GM20431 (cell line): ENCODE results near the gene ANKZF1.

Source experiments
- in situ Hi-C: fragments of 300-500 bp; cut with MseI, MboI; formaldehyde crosslinking; loops from one replicate; pipeline ENCODE4 v1.15.0; 2020; ENCODE audit warnings: low sequenced_read_pairs; ENCODE audit not compliant: unreplicated experiment

ANKZF1 gene

GRCh38 chr2:219279151-219279915 is 49.7 kb downstream of the ANKZF1 start, which contains the start of gene DNAJB2:
TSS of gene DNAJB2 (plus strand) at chr2:219279366. CDS start at chr2:219279834, 468 bp downstream.
- in situ Hi-C loops = no loop called here

GRCh38 chr2:219279916-219280516 is 50.4 kb downstream of the ANKZF1 start:
- in situ Hi-C loops = no loop called here

DNA sequence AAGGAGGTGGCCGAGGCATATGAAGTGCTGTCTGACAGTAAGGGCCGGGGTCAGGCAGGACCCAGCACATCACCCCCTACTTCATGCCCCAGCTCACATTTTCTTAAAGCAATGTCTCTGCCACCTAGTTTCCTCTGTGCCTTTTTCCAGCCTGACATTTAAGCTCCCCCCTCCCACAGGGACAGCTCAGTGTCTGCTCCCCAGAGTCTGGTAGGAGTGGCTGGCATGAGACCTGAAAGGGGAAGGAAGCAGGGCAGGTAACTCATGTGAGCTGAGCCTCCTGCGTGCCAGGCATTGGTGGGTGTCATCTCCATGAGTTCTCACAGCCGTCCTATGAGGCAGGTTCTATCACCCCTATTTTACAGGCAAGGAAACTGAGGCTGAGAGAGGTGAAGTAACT is 51.0 kb downstream of the ANKZF1 start:
- in situ Hi-C loops = no loop called here

- in situ Hi-C loops = no loop called here
Observed at GRCh38 chr2:219281588-219281987, 52.0 kb downstream of the ANKZF1 start.

- in situ Hi-C loops = no loop called here
Observed at GRCh38 chr2:219282375-219282774, 52.8 kb downstream of the ANKZF1 start.

DNA sequence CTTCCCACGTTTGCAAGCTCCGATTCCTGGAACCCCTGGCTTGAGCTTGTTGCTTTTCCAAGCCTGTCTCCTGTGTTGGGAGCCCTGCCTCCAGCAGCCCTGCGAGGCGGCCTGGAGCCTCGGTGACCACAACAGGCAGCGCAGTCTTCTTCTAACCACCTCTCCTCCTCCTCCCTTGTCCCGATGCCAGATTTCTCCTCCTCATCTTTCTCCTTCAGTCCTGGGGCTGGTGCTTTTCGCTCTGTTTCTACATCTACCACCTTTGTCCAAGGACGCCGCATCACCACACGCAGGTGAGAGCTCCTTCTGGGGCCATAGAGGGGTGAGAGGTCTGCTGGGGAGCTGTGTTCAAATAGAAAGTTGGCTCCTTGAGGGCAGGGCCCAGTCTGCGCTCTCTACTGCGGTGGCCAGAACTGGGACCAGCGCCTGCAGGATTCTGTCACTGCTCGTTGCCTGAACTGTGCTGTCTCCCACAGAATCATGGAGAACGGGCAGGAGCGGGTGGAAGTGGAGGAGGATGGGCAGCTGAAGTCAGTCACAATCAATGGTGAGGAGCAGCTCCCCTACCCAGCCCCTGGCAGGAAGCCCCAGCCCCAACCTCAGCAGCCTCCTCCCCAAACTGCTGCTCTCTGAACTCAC is 53.5 kb downstream of the ANKZF1 start:
- in situ Hi-C loops = no loop called here

DNA sequence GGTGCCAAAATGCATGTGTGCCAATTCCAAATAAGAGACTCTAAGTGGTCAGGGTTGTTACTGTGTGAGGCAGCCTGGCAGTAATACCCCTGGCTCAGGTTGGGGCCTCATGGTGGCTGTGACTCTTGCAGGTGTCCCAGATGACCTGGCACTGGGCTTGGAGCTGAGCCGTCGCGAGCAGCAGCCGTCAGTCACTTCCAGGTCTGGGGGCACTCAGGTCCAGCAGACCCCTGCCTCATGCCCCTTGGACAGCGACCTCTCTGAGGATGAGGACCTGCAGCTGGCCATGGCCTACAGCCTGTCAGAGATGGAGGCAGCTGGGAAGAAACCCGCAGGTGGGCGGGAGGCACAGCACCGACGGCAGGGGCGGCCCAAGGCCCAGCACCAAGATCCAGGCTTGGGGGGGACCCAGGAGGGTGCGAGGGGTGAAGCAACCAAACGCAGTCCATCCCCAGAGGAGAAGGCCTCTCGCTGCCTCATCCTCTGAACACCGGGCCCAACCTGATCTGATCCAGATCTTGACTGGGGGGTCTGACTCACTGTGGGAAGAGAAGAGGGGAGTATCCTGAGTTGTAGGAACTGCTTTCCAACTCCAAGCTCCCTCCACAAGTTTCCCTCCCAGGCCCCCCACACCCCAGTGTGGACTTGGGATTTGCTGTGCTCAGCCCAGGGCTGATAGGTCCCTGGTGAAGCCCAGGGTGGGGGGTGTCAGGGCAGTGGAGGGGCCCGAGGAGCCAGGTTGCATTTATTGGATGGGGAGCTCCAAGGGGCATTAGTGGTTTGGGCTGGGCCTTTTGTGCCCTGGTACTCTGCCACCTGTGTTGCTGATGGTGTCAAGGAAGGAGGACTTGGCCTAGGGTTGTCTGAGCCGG is 55.1 kb downstream of the ANKZF1 start:
- in situ Hi-C loops = no loop called here

DNA sequence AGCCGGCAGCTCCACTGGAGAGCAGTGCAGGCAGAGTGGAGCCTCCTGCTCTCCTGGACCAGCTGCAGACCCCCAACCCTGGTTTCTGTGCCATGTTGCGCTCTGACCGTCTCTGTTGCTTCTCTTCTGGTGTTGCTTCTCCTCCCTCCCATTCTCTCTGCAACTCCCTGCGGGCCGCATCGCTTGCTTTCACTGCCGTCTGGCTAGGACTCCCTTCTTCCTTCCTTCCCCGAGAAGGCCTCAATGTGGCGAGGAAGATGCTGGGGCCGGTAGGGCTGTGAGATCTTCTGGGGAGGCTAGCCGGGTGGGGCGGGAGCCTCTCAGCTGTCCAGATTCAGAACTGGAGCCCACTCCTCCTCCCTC is 55.7 kb downstream of the ANKZF1 start:
- in situ Hi-C loops = no loop called here

- in situ Hi-C loops = no loop called here
Observed at GRCh38 chr2:219285894-219286425, 56.4 kb downstream of the ANKZF1 start.
